ENCODE data around the gene TMED10. TPM values are rescaled to one million over a fixed set of nuclear protein-coding genes. Genes with fewer than 3 reads are reported as not detected.
A peak's percentile ranks its signal among the peaks of the same experiment; 100 is the strongest.

TMED10 gene
- total RNA-seq, 2 donors from 2014 or later, result 190 to 195 TPM

- Mint-ChIP-seq H3K27ac (peak overlapping the region; percentile 81), H3K4me3 (no peak overlapping the region), H3K4me1 (peaks cover 54% of the 10 kb centered on the region), H3K36me3 (ENCODE audit: low read depth) (peaks cover 9% of the 10 kb centered on the region), H3K27me3 (no peaks in the 10 kb centered on the region)
- no peaks in the 10 kb centered on the region for H3K9me3 ChIP-seq (ENCODE audit: control insufficient read depth, low read length, poor library complexity, severe bottlenecking)
- DNase-seq, result no peak
- peak; percentile 76 for ATAC-seq
Observed at GRCh38 chr14:75144944-75145343, 31.5 kb downstream of the TMED10 start.

DNA sequence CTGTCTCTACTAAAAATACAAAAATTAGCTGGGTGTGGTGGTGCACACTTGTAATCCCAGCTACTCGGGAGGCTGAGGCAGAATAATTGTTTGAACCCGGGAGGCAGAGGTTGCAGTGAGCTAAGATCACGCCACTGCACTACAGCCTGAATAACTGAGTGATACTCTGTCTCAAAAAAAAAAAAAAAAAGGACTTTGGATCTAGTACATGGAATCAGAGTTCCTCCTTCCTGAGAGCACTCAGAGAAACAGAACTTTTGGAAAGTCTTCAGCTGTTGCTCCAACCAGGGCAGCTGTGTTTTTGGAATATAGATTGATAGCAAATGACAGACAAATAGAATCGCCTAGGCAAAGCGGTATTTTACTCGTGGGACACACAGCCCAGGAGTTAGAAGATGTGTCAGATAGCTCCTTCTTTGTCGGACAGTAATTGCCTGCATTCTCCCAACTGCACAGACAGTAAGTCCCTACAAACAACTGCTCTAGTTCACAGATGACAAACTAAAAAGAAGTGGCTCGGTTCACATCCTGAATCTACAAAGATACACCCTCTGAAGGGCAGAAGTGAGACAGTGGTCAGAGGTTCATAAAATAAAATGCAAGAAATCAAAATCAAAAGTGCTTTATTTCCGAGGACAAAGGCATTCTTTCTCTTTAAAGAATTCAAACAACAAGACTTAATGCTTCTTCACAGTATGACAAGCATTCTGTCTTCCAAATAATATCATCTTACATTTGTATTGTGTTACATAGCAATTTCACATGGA lies 32.5 kb downstream of the TMED10 start:
- H3K36me3 Mint-ChIP-seq (ENCODE audit: low read depth), result peaks cover 7% of the 10 kb centered on the region
- ATAC-seq, result no peak

DNA sequence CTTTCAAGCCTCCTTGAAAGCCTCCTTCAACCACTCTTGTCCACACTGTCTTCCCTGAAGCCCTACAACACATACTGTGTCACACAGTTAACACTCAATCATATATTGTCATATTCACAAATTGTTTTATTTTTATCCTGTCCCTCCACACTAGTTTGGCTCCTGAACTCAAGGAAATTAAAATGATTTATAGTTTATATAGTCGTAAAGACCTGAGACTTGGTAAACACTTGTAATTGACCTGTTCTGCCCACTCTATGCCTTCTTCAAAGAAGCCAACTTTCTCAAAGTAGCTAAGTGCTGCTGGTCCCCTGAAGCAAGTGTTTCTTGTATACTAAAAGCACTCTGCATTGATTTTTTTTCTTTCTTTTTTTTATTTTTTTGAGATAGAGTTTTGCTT lies 33.9 kb downstream of the TMED10 start:
- peaks cover 7% of the 10 kb centered on the region for H3K36me3 Mint-ChIP-seq (ENCODE audit: low read depth)
- H3K9me3 ChIP-seq (ENCODE audit: control insufficient read depth, low read length, poor library complexity, severe bottlenecking), result no peaks in the 10 kb centered on the region
- no peak for DNase-seq
- peak overlapping the region; percentile 93 for H3K27ac Mint-ChIP-seq
- H3K27me3 Mint-ChIP-seq, result no peaks in the 10 kb centered on the region
- peaks cover 56% of the 10 kb centered on the region for H3K4me1 Mint-ChIP-seq
- ATAC-seq, result no peak
- no peak overlapping the region for H3K4me3 Mint-ChIP-seq

More for the DNA sequence above, 32.5 kb downstream of the TMED10 start:
- no peak overlapping the region for H3K4me3 Mint-ChIP-seq
- H3K4me1 Mint-ChIP-seq, result peaks cover 56% of the 10 kb centered on the region
- H3K27ac Mint-ChIP-seq, result peak overlapping the region; percentile 93
- no peak for DNase-seq
- no peaks in the 10 kb centered on the region for H3K9me3 ChIP-seq (ENCODE audit: control insufficient read depth, low read length, poor library complexity, severe bottlenecking)
- no peaks in the 10 kb centered on the region for H3K27me3 Mint-ChIP-seq

DNA sequence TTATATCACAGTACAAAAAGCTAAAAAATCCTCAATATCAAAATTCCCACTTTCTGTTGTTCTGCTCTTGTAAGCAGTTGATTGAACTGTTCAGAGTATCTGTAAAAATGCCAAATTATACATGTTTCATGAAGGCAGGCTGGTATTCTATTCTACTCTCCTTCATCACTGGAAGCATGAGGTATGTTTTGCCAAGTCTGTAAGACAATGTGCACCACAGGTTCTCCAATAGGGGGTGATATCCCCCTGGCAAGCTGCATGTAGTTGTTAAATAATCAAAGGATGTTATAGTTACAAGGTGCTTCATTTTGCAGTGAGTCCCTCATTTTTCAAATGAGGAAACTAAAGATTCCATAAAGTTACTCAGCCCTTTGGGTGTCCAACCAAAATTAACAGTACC lies 34.4 kb downstream of the TMED10 start:
- peaks cover 7% of the 10 kb centered on the region for H3K36me3 Mint-ChIP-seq (ENCODE audit: low read depth)
- no peaks in the 10 kb centered on the region for H3K9me3 ChIP-seq (ENCODE audit: control insufficient read depth, low read length, poor library complexity, severe bottlenecking)
- peaks cover 56% of the 10 kb centered on the region for H3K4me1 Mint-ChIP-seq
- H3K4me3 Mint-ChIP-seq, result no peak overlapping the region
- peak; percentile 64 for ATAC-seq
- DNase-seq, result no peak
- no peaks in the 10 kb centered on the region for H3K27me3 Mint-ChIP-seq
- peak overlapping the region; percentile 93 for H3K27ac Mint-ChIP-seq

- Mint-ChIP-seq H3K4me1 (peaks cover 48% of the 10 kb centered on the region), H3K36me3 (ENCODE audit: low read depth) (peaks cover 2% of the 10 kb centered on the region), H3K4me3 (no peak overlapping the region), H3K27ac (peak overlapping the region; percentile 93), H3K27me3 (no peaks in the 10 kb centered on the region)
- H3K9me3 ChIP-seq (ENCODE audit: control insufficient read depth, low read length, poor library complexity, severe bottlenecking), result no peaks in the 10 kb centered on the region
- ATAC-seq (no peak), DNase-seq (no peak)
Observed at GRCh38 chr14:75141062-75141461, 35.4 kb downstream of the TMED10 start.

- peaks cover 48% of the 10 kb centered on the region for H3K4me1 Mint-ChIP-seq
- no peaks in the 10 kb centered on the region for H3K9me3 ChIP-seq (ENCODE audit: control insufficient read depth, low read length, poor library complexity, severe bottlenecking)
- DNase-seq (no peak), ATAC-seq (no peak)
- peak overlapping the region; percentile 93 for H3K27ac Mint-ChIP-seq
- no peaks in the 10 kb centered on the region for H3K27me3 Mint-ChIP-seq
- H3K36me3 Mint-ChIP-seq (ENCODE audit: low read depth), result peaks cover 3% of the 10 kb centered on the region
- H3K4me3 Mint-ChIP-seq, result no peak overlapping the region
Observed at GRCh38 chr14:75140620-75141019, 35.8 kb downstream of the TMED10 start.

- Mint-ChIP-seq H3K4me3 (no peak overlapping the region), H3K4me1 (peaks cover 39% of the 10 kb centered on the region), H3K27ac (peak overlapping the region; percentile 86), H3K36me3 (ENCODE audit: low read depth) (peaks cover 7% of the 10 kb centered on the region), H3K27me3 (no peaks in the 10 kb centered on the region)
- ATAC-seq (no peak), DNase-seq (no peak)
- no peaks in the 10 kb centered on the region for H3K9me3 ChIP-seq (ENCODE audit: control insufficient read depth, low read length, poor library complexity, severe bottlenecking)
Observed at GRCh38 chr14:75139185-75139584, 37.2 kb downstream of the TMED10 start.

DNA sequence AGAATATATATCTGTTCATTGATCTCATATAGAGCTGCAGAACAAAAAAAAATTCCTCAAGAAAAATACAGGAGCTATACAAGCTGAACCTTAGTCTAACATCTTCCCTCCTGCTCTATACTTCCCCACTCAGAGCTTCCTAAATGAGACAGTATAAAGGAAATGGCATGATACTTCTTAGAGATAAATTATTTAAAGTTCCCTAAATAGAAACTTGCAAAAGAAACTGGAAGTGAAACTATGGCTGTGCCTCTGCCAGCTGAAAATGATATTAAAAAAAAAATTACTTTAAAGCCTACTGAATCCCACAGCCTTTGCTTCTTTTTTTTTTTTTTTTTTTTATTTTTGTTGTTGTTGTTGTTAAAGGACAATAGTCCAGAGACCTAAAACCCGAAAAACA lies 37.9 kb downstream of the TMED10 start:
- peaks cover 10% of the 10 kb centered on the region for H3K36me3 Mint-ChIP-seq (ENCODE audit: low read depth)
- no peak for DNase-seq
- H3K27me3 Mint-ChIP-seq, result no peaks in the 10 kb centered on the region
- H3K4me3 Mint-ChIP-seq, result no peak overlapping the region
- peaks cover 35% of the 10 kb centered on the region for H3K4me1 Mint-ChIP-seq
- H3K9me3 ChIP-seq (ENCODE audit: control insufficient read depth, low read length, poor library complexity, severe bottlenecking), result no peaks in the 10 kb centered on the region
- peak overlapping the region; percentile 86 for H3K27ac Mint-ChIP-seq
- peak; percentile 26 for ATAC-seq

DNA sequence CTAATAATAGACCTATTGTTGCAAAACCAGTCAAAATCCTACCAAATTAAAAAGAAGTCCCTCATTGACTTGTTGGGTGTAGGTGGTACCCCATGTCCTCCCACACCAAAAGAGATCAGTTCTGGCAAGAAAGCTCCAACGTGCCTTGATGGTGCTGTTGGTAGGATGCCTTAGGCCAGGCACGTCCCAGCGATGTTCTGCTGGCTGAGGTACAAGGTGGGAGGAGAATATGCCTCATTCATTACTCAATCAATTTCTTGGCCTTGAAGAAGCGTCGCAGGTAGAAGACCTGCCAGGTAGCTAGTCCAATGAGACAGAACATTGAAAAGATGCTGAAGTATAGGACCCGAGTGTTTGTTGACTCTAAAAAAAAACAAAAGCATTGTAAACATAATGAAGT lies 41.8 kb downstream of the TMED10 start:
- peaks cover 13% of the 10 kb centered on the region for H3K36me3 Mint-ChIP-seq (ENCODE audit: low read depth)
- peak overlapping the region; percentile 86 for H3K27ac Mint-ChIP-seq
- H3K9me3 ChIP-seq (ENCODE audit: control insufficient read depth, low read length, poor library complexity, severe bottlenecking), result no peaks in the 10 kb centered on the region
- ATAC-seq (no peak), DNase-seq (no peak)
- H3K27me3 Mint-ChIP-seq, result no peaks in the 10 kb centered on the region
- no peak overlapping the region for H3K4me3 Mint-ChIP-seq
- H3K4me1 Mint-ChIP-seq, result peaks cover 19% of the 10 kb centered on the region

- Mint-ChIP-seq H3K4me1 (peaks cover 15% of the 10 kb centered on the region), H3K27ac (peak overlapping the region; percentile 41), H3K4me3 (no peak overlapping the region), H3K27me3 (no peaks in the 10 kb centered on the region), H3K36me3 (ENCODE audit: low read depth) (peaks cover 13% of the 10 kb centered on the region)
- no peak for ATAC-seq
- DNase-seq, result no peak
- H3K9me3 ChIP-seq (ENCODE audit: control insufficient read depth, low read length, poor library complexity, severe bottlenecking), result no peaks in the 10 kb centered on the region
Observed at GRCh38 chr14:75133597-75133996, 42.8 kb downstream of the TMED10 start.

DNA sequence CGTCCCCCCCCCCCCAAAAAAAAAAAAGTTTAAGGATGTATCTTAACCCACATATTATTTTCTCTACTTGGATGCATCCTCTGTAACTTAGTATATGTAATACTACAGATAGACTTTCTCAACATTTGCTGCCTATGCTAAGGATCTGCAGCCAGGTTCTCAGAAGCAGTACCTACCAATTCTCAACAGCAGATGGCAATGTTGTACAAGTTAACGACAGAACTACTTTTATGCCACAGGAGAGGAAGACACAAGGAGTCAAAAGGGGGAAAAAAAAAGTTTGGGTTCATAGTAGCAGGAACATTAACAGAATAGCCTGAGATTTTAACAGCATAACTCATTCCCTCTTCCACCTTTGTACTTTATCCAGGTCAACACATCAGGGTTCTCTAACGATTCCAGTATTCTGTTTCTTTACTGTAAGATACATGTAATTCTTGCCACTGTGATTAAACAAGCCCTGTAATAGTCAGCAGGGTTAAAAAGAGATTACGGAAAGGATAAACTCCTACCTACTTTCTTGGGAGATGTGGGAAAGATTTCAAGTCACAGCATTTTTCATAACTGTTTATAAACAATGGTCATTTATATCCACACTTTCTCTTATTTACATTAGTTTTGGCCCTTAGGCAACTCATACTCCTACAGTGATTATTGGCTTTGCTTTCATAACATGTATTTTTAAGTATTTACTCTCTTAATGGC lies 43.9 kb downstream of the TMED10 start:
- ATAC-seq (peak; percentile 91), DNase-seq (peak in 1 of 3 donors; percentile 51)
- no peaks in the 10 kb centered on the region for H3K9me3 ChIP-seq (ENCODE audit: control insufficient read depth, low read length, poor library complexity, severe bottlenecking)
- H3K36me3 Mint-ChIP-seq (ENCODE audit: low read depth), result peaks cover 15% of the 10 kb centered on the region
- peak overlapping the region; percentile 11 for H3K27ac Mint-ChIP-seq
- H3K4me3 Mint-ChIP-seq, result no peak overlapping the region
- peaks cover 12% of the 10 kb centered on the region for H3K4me1 Mint-ChIP-seq
- H3K27me3 Mint-ChIP-seq, result no peaks in the 10 kb centered on the region

GRCh38 chr14:75128596-75128990 lies 47.8 kb downstream of the TMED10 start:
- no peak overlapping the region for H3K4me3 Mint-ChIP-seq
- ATAC-seq (no peak), DNase-seq (no peak)
- H3K27me3 Mint-ChIP-seq, result no peaks in the 10 kb centered on the region
- peak overlapping the region; percentile 99 for H3K27ac Mint-ChIP-seq
- peaks cover 9% of the 10 kb centered on the region for H3K36me3 Mint-ChIP-seq (ENCODE audit: low read depth)
- peaks cover 34% of the 10 kb centered on the region for H3K4me1 Mint-ChIP-seq
- H3K9me3 ChIP-seq (ENCODE audit: control insufficient read depth, low read length, poor library complexity, severe bottlenecking), result no peaks in the 10 kb centered on the region

GRCh38 chr14:75127903-75128595 lies 48.4 kb downstream of the TMED10 start:
- Mint-ChIP-seq H3K27me3 (no peaks in the 10 kb centered on the region), H3K4me1 (peaks cover 34% of the 10 kb centered on the region), H3K36me3 (ENCODE audit: low read depth) (peaks cover 7% of the 10 kb centered on the region), H3K4me3 (peak overlapping the region; percentile 89), H3K27ac (peak overlapping the region; percentile 99)
- H3K9me3 ChIP-seq (ENCODE audit: control insufficient read depth, low read length, poor library complexity, severe bottlenecking), result no peaks in the 10 kb centered on the region
- DNase-seq, result no peak
- ATAC-seq, result no peak

Measured in T-helper 17 cell (primary cell).